ENCODE measurements around the gene MYO5B.

MYO5B gene

GRCh38 chr18:49988101-49988500 is 206.8 kb downstream of the MYO5B start:
- in situ Hi-C loops (cut with HindIII; ENCODE audit: low sequenced_read_pairs), result loop anchor here (5.0 kb wide), 1 partner anchor 64 kb away; no protein-coding TSS in a partner anchor
- no peak for DNase-seq (ENCODE audit: low read depth)
- no peak for TF ChIP-seq CTCF (IDR thresholded peaks at IDR 0.05; ENCODE audit: low read depth, low read length, missing control alignments)
- H3K4me3 ChIP-seq (ENCODE audit: low read depth, low read length), result no peak overlapping the region

- TF ChIP-seq CTCF (IDR thresholded peaks at IDR 0.05; ENCODE audit: low read depth, low read length, missing control alignments), result no peak
- in situ Hi-C loops (cut with HindIII; ENCODE audit: low sequenced_read_pairs), result loop anchor here (5.0 kb wide), 1 partner anchor 67 kb away; no protein-coding TSS in a partner anchor
- H3K4me3 ChIP-seq (ENCODE audit: low read depth, low read length), result no peak overlapping the region
- DNase-seq (ENCODE audit: low read depth), result no peak
Measured at GRCh38 chr18:49985236-49985635, 209.7 kb downstream of the MYO5B start.

- no peak for TF ChIP-seq CTCF (IDR thresholded peaks at IDR 0.05; ENCODE audit: low read depth, low read length, missing control alignments)
- DNase-seq (ENCODE audit: low read depth), result no peak
- in situ Hi-C loops (cut with HindIII; ENCODE audit: low sequenced_read_pairs), result no loop called here
Measured at GRCh38 chr18:49980896-49981295, 214.1 kb downstream of the MYO5B start.

GRCh38 chr18:49976795-49977560 is 218.0 kb downstream of the MYO5B start:
- TF ChIP-seq CTCF (IDR thresholded peaks at IDR 0.05; ENCODE audit: low read depth, low read length, missing control alignments), result no peak
- in situ Hi-C loops (cut with HindIII; ENCODE audit: low sequenced_read_pairs), result no loop called here
- H3K4me3 ChIP-seq (ENCODE audit: low read depth, low read length), result no peak overlapping the region
- DNase-seq (ENCODE audit: low read depth), result no peak

More at GRCh38 chr18:49980896-49981295, 214.1 kb downstream of the MYO5B start:
- no peak overlapping the region for H3K4me3 ChIP-seq (ENCODE audit: low read depth, low read length)

- no peak overlapping the region for H3K4me3 ChIP-seq (ENCODE audit: low read depth, low read length)
- no peak for DNase-seq (ENCODE audit: low read depth)
- no peak for TF ChIP-seq CTCF (IDR thresholded peaks at IDR 0.05; ENCODE audit: low read depth, low read length, missing control alignments)
- in situ Hi-C loops (cut with HindIII; ENCODE audit: low sequenced_read_pairs), result no loop called here
Measured at GRCh38 chr18:49976001-49976400, 218.9 kb downstream of the MYO5B start.

- in situ Hi-C loops (cut with HindIII; ENCODE audit: low sequenced_read_pairs), result loop anchor here (5.0 kb wide), 2 partner anchors 33 to 42 kb away; no protein-coding TSS in a partner anchor
- TF ChIP-seq CTCF (IDR thresholded peaks at IDR 0.05; ENCODE audit: low read depth, low read length, missing control alignments), result no peak
- no peak for DNase-seq (ENCODE audit: low read depth)
- H3K4me3 ChIP-seq (ENCODE audit: low read depth, low read length), result no peak overlapping the region
Measured at GRCh38 chr18:49974079-49974478, 220.9 kb downstream of the MYO5B start.
